HCT116 (cell line): ENCODE results near the gene COQ10A. TPM values are rescaled to one million over a fixed set of nuclear protein-coding genes. Genes with fewer than 3 reads are reported as not detected.

Source experiments
- ATAC-seq: fragments of 200-7000 bp; cut with Tn5 transposase; 2 replicates; pipeline ENCODE4 v1.9.1; 2020; ENCODE audit warnings: mild to moderate bottlenecking, moderate library complexity
- BruUV-seq: library from RNA; stranded (reverse); fragments of 400-500 nt; replicated peaks from 2 replicates; lab custom pipeline; 2021; lab: Mats Ljungman, UMichigan
- CTCF ChIA-PET: fragments of 300-600 bp; sonication (Branson Sonifier 250); formaldehyde crosslinking; loops from one replicate; lab custom pipeline; 2021; ENCODE audit warnings: antibody characterized with exemption; lab: Charles Lee
- POLR2A ChIA-PET: fragments of 300-600, 350-600 bp; sonication (Branson Sonifier 250); formaldehyde crosslinking; loops from one replicate; lab custom pipeline; 2021; ENCODE audit warnings: antibody characterized with exemption; lab: Charles Lee
- RAD21 ChIA-PET, 2 experiments: fragments of 300-600 bp; sonication (Branson Sonifier 250); formaldehyde crosslinking; loops; one replicate each; lab custom pipeline; 2023; ENCODE audit warnings: low total read pairs in 2 of 2; ENCODE audit not compliant: uncharacterized antibody in 2 of 2, unreplicated experiment in 2 of 2, low non-redundant PET in 1 of 2; lab: Charles Lee
- DNase-seq: peaks from one replicate; pipeline ENCODE4 v3.0.0-alpha.2; 2010; ENCODE audit warnings: low read depth, low spot score
- H2AFZ ChIP-seq: fragments of 200-600 bp; shearing (Covaris generic), sonication (generic); 2 replicates; pipeline ENCODE4 v1.6.1; 2017; ENCODE audit warnings: low read depth, mixed run types, mixed read lengths, antibody characterized with exemption, low read length; ENCODE audit not compliant: poor library complexity, severe bottlenecking
- H3K27ac ChIP-seq: 2 replicates; pipeline ENCODE4 v1.5.1; 2012; ENCODE audit warnings: low read depth, low read length
- H3K27me3 ChIP-seq: fragments of 200-600 bp; sonication (generic); 2 replicates; pipeline ENCODE4 v1.6.1; 2016; ENCODE audit warnings: mixed run types, low read length, mixed read lengths; ENCODE audit not compliant: insufficient read depth
- H3K36me3 ChIP-seq, 2 experiments: fragments of 200-500 bp in 1 of 2; fragments of 200-600 bp in 1 of 2; sonication (Bioruptor generic) in 1 of 2; sonication (generic) in 1 of 2; 2 replicates each; pipeline versions ENCODE4 v1.5.1 to v1.6.1; 2014 to 2016; ENCODE audit warnings: low read length in 2 of 2, inconsistent platforms in 1 of 2, mixed read lengths in 1 of 2, mixed run types in 1 of 2; ENCODE audit not compliant: insufficient read depth in 2 of 2, control insufficient read depth in 1 of 2
- H3K4me1 ChIP-seq, 2 experiments: fragments of 200-600 bp in 1 of 2; sonication (generic) in 1 of 2; 2 replicates each; pipeline versions ENCODE4 v1.5.1 to v1.6.1; 2012 to 2017; ENCODE audit warnings: low read length in 2 of 2, inconsistent platforms in 1 of 2, mild to moderate bottlenecking in 1 of 2, mixed read lengths in 1 of 2, mixed run types in 1 of 2, moderate library complexity in 1 of 2; ENCODE audit not compliant: insufficient read depth in 2 of 2, control insufficient read depth in 1 of 2
- H3K4me2 ChIP-seq: fragments of 200-600 bp; sonication (generic); 2 replicates; pipeline ENCODE4 v1.6.1; 2017; ENCODE audit warnings: mixed run types, low read length, mixed read lengths
- H3K4me3 ChIP-seq, 2 experiments: fragments of 200-600 bp in 1 of 2; sonication (generic) in 1 of 2; replicated peaks in 1 of 2; 2 replicates each; pipeline ENCODE4 v1.5.1; 2011 to 2016; ENCODE audit warnings: low read length in 2 of 2, control low read depth in 1 of 2, low read depth in 1 of 2, mild to moderate bottlenecking in 1 of 2, mixed read lengths in 1 of 2, mixed run types in 1 of 2
- H3K79me2 ChIP-seq: fragments of 200-600 bp; sonication (generic); 2 replicates; pipeline ENCODE4 v1.6.1; 2017; ENCODE audit warnings: mild to moderate bottlenecking, mixed run types, low read length, moderate library complexity, mixed read lengths; ENCODE audit not compliant: insufficient read depth
- H3K9ac ChIP-seq: fragments of 200-600 bp; sonication (generic); 2 replicates; pipeline ENCODE4 v1.6.1; 2016; ENCODE audit warnings: low read length, mixed read lengths
- H3K9me2 ChIP-seq: fragments of 200-600 bp; sonication (generic), shearing (Covaris generic); 2 replicates; pipeline ENCODE4 v1.6.1; 2017; ENCODE audit warnings: mixed run types, mild to moderate bottlenecking, moderate library complexity; ENCODE audit not compliant: insufficient read depth
- H3K9me3 ChIP-seq, 2 experiments: fragments of 200-500 bp in 1 of 2; fragments of 200-600 bp in 1 of 2; sonication (Bioruptor generic) in 1 of 2; sonication (generic) in 1 of 2; 2 replicates each; pipeline ENCODE4 v1.6.1; 2014 to 2017; ENCODE audit warnings: low read length in 2 of 2, mixed read lengths in 2 of 2, inconsistent platforms in 1 of 2, low read depth in 1 of 2, mild to moderate bottlenecking in 1 of 2, mixed run types in 1 of 2, moderate library complexity in 1 of 2; ENCODE audit not compliant: control insufficient read depth in 1 of 2, insufficient read depth in 1 of 2
- H4K20me1 ChIP-seq: fragments of 200-600 bp; sonication (generic), shearing (Covaris generic); 2 replicates; pipeline ENCODE4 v1.6.1; 2017; ENCODE audit warnings: mixed run types, mild to moderate bottlenecking, moderate library complexity; ENCODE audit not compliant: insufficient read depth
- CTCF ChIP-seq, 3 experiments: fragments of 200-600 bp in 1 of 3; sonication (generic) in 1 of 3; IDR thresholded peaks in 2 of 3; conservative IDR thresholded peaks in 1 of 3; 2 replicates each; pipeline ENCODE4 v1.5.1; 2012 to 2017; ENCODE audit warnings: low read depth in 2 of 3, low read length in 2 of 3, antibody characterized with exemption in 1 of 3, borderline replicate concordance in 1 of 3, control low read depth in 1 of 3, mild to moderate bottlenecking in 1 of 3, mixed read lengths in 1 of 3, mixed run types in 1 of 3, moderate library complexity in 1 of 3; ENCODE audit not compliant: insufficient read depth in 1 of 3
- FOSL1 ChIP-seq: IDR thresholded peaks from 2 replicates; pipeline ENCODE4 v1.6.1; 2012; ENCODE audit warnings: low read depth
- POLR2A ChIP-seq: IDR thresholded peaks from 2 replicates; pipeline ENCODE4 v1.7.0; 2011; ENCODE audit warnings: borderline replicate concordance; ENCODE audit not compliant: insufficient read depth, insufficient read length; ENCODE audit errors: extremely low read depth
- POLR2AphosphoS5 ChIP-seq: IDR thresholded peaks from 2 replicates; pipeline ENCODE4 v1.6.1; 2011; ENCODE audit warnings: mild to moderate bottlenecking, low read depth, low read length, moderate library complexity
- ZFX ChIP-seq: fragments of 450-650 bp; IDR thresholded peaks from 2 replicates; pipeline ENCODE4 v1.6.1; 2017
- intact Hi-C: fragments of 100-400 bp; cut with micrococcal nuclease; formaldehyde crosslinking; loops from 2 replicates; pipeline ENCODE4 v1.10.0; 2022
- total RNA-seq: library from RNA; stranded (reverse); gene quantifications from one replicate; pipeline ENCODE4 v1.2.1, GENCODE V29; 2021; ENCODE audit not compliant: unreplicated experiment
- TF ChIP-seq, protein P1 (sequence below): IDR thresholded peaks from 2 replicates; pipeline ENCODE4 v1.6.1; 2011; ENCODE audit warnings: mild to moderate bottlenecking, low read length, moderate library complexity; ENCODE audit not compliant: insufficient replicate concordance; ENCODE audit errors: extremely low read depth

COQ10A gene
- total RNA-seq, 1 experiment from 2014 or later = 11.7 TPM

- RAD21 ChIA-PET = no interaction called here
- TF ChIP-seq CTCF (IDR thresholded peaks at IDR 0.05 in 2 of 3, conservative IDR thresholded peaks at IDR 0.05 in 1 of 3; ENCODE audit: borderline replicate concordance in 1 of 3, insufficient read depth in 1 of 3, low read depth in 2 of 3, low read length in 2 of 3) (no peak), ZFX (no peak)
- TF ChIP-seq, all 23 proteins: peak for 0
- Histone ChIP-seq H3K36me3 (peaks cover 3 to 16% of the 10 kb centered on the region in 2 experiments; a peak in 2 of 4 replicates), H3K27me3 (no peaks in the 10 kb centered on the region), H4K20me1 (no peaks in the 10 kb centered on the region), H3K4me3 (no peak overlapping the region), H3K79me2 (peaks cover 76% of the 10 kb centered on the region), H3K4me2 (no peak overlapping the region), H3K9ac (no peak overlapping the region), H3K27ac (no peak overlapping the region), H2AFZ (no peak overlapping the region), H3K9me2 (no peaks in the 10 kb centered on the region), H3K4me1 (peaks cover 24 to 55% of the 10 kb centered on the region in 2 experiments), H3K9me3 (no peaks in the 10 kb centered on the region)
- no peak for DNase-seq
- no TSS peak for BruUV-seq
- ChIA-PET POLR2A (no interaction called here), CTCF (no interaction called here)
- ATAC-seq = no peak
- intact Hi-C loops = no loop called here
Observed at GRCh38 chr12:56297400-56297799, 30.7 kb downstream of the COQ10A start.

DNA sequence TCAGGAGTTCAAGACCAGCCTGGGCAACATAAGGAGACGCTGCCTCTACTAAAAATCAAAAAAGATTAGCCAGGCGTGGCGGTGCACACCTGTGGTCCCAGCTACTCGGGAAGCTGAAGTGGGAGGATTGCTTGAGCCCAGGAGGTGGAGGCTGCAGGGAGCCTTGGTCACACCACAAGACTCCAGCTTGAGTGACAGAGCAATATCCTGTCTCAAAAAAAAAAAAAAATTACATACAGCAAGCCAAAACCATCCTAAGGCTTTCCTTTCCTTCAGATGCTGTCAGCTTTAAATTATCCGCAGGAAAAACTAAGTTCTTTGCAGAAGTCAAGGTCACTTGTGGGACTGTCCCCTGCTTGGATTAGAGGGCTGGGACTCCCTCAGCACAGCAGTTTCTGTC lies 32.1 kb downstream of the COQ10A start:
- ChIA-PET POLR2A (no interaction called here), RAD21 (no interaction called here), CTCF (interaction anchor here (1.5 kb wide), 1 partner anchor 181 kb away, joined by 3 read pairs; the partner anchor contains the start of gene ZC3H10)
- Histone ChIP-seq H4K20me1 (no peaks in the 10 kb centered on the region), H3K27me3 (no peaks in the 10 kb centered on the region), H3K4me2 (peak overlapping the region; percentile 93), H3K9me2 (no peaks in the 10 kb centered on the region), H3K27ac (peak overlapping the region; percentile 74), H2AFZ (no peak overlapping the region), H3K9me3 (no peaks in the 10 kb centered on the region), H3K36me3 (peaks cover 3 to 16% of the 10 kb centered on the region in 2 experiments; a peak in 2 of 4 replicates), H3K4me3 (peak overlapping the region; percentile 69 to 99), H3K4me1 (peaks cover 22 to 48% of the 10 kb centered on the region in 2 experiments; a peak in 3 of 4 replicates), H3K79me2 (peaks cover 65% of the 10 kb centered on the region), H3K9ac (peak overlapping the region; percentile 96)
- DNase-seq (no peak), ATAC-seq (no peak)
- no TSS peak for BruUV-seq
- TF ChIP-seq FOSL1 (no peak), POLR2A (no peak), POLR2AphosphoS5 (no peak)
- TF ChIP-seq, protein P1, sequence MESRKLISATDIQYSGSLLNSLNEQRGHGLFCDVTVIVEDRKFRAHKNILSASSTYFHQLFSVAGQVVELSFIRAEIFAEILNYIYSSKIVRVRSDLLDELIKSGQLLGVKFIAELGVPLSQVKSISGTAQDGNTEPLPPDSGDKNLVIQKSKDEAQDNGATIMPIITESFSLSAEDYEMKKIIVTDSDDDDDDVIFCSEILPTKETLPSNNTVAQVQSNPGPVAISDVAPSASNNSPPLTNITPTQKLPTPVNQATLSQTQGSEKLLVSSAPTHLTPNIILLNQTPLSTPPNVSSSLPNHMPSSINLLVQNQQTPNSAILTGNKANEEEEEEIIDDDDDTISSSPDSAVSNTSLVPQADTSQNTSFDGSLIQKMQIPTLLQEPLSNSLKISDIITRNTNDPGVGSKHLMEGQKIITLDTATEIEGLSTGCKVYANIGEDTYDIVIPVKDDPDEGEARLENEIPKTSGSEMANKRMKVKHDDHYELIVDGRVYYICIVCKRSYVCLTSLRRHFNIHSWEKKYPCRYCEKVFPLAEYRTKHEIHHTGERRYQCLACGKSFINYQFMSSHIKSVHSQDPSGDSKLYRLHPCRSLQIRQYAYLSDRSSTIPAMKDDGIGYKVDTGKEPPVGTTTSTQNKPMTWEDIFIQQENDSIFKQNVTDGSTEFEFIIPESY = no peak
- intact Hi-C loops = no loop called here
